Eye (tissue), 1 donor: ENCODE results near the gene NKD1.
A peak's percentile ranks its signal among the peaks of the same experiment; 100 is the strongest.

ENCODE experiments used
- DNase-seq: peaks from one replicate; pipeline ENCODE4 v3.0.0-alpha.2; 2015

Gene NKD1

GRCh38 chr16:50657241-50657640, 109.0 kb downstream of the NKD1 start:
- no peak for DNase-seq

GRCh38 chr16:50659806-50660205, 111.6 kb downstream of the NKD1 start:
- no peak for DNase-seq

- no peak for DNase-seq
Observed at GRCh38 chr16:50662306-50662940, 114.2 kb downstream of the NKD1 start.

GRCh38 chr16:50664270-50664669, 116.1 kb downstream of the NKD1 start:
- no peak for DNase-seq

GRCh38 chr16:50665128-50665878, 117.1 kb downstream of the NKD1 start:
- DNase-seq, result peak; percentile 93

GRCh38 chr16:50666658-50667496, 118.7 kb downstream of the NKD1 start:
- DNase-seq, result no peak

- no peak for DNase-seq
Observed at GRCh38 chr16:50667497-50668367, 119.5 kb downstream of the NKD1 start.

- no peak for DNase-seq
Observed at GRCh38 chr16:50668368-50669008, 120.3 kb downstream of the NKD1 start.

GRCh38 chr16:50669741-50670140, 121.5 kb downstream of the NKD1 start:
- DNase-seq, result no peak

- DNase-seq, result no peak
Observed at GRCh38 chr16:50670476-50670875, 122.3 kb downstream of the NKD1 start.

GRCh38 chr16:50671644-50672260, 123.6 kb downstream of the NKD1 start:
- peak; percentile 29 for DNase-seq

GRCh38 chr16:50673496-50674275, 125.5 kb downstream of the NKD1 start:
- no peak for DNase-seq

GRCh38 chr16:50674831-50675230, 126.6 kb downstream of the NKD1 start:
- DNase-seq, result no peak

- DNase-seq, result no peak
Observed at GRCh38 chr16:50675686-50676610, 127.8 kb downstream of the NKD1 start.

GRCh38 chr16:50676684-50677225, 128.6 kb downstream of the NKD1 start:
- DNase-seq, result no peak

- DNase-seq, result no peak
Observed at GRCh38 chr16:50677351-50677750, 129.2 kb downstream of the NKD1 start.

- no peak for DNase-seq
Observed at GRCh38 chr16:50678531-50678930, 130.3 kb downstream of the NKD1 start.

- DNase-seq, result no peak
Observed at GRCh38 chr16:50679266-50679665, 131.1 kb downstream of the NKD1 start.
